Smooth muscle cell (in vitro differentiated cells): Measurements from ENCODE around the gene PKDREJ. TPM values are rescaled to one million over a fixed set of nuclear protein-coding genes. Genes with fewer than 3 reads are reported as not detected.

Source experiments
- DNase-seq: peaks from one replicate; lab custom pipeline; 2025; ENCODE audit not compliant: unreplicated experiment; lab: John Stamatoyannopoulos, UW
- H2AFZ ChIP-seq: fragments of 200-600 bp; sonication (generic); 2 replicates; pipeline ENCODE4 v1.6.0; 2016; ENCODE audit warnings: antibody characterized with exemption, low read depth, mild to moderate bottlenecking
- H3F3A ChIP-seq: fragments of 200-600 bp; sonication (generic); 2 replicates; pipeline ENCODE4 v1.6.0; 2017; ENCODE audit warnings: antibody characterized with exemption, low read depth
- H3K27ac ChIP-seq: fragments of 200-600 bp; sonication (generic); 2 replicates; pipeline ENCODE4 v1.5.1; 2016; ENCODE audit warnings: low read depth, mild to moderate bottlenecking
- H3K27me3 ChIP-seq: fragments of 200-600 bp; sonication (generic); 2 replicates; pipeline ENCODE4 v1.6.1; 2016; ENCODE audit warnings: low read depth, mild to moderate bottlenecking
- H3K36me3 ChIP-seq: fragments of 200-600 bp; sonication (generic); 2 replicates; pipeline ENCODE4 v1.5.1; 2016; ENCODE audit warnings: low read depth
- H3K4me1 ChIP-seq: fragments of 200-600 bp; sonication (generic); 2 replicates; pipeline ENCODE4 v1.5.1; 2016; ENCODE audit warnings: low read depth
- H3K4me2 ChIP-seq: fragments of 200-600 bp; sonication (generic); 2 replicates; pipeline ENCODE4 v1.6.0; 2016; ENCODE audit warnings: mild to moderate bottlenecking
- H3K4me3 ChIP-seq: fragments of 200-600 bp; sonication (generic); 2 replicates; pipeline ENCODE4 v1.5.1; 2016; ENCODE audit warnings: mild to moderate bottlenecking
- H3K79me2 ChIP-seq: fragments of 200-600 bp; sonication (generic); 2 replicates; pipeline ENCODE4 v1.6.0; 2016; ENCODE audit warnings: low read depth, mild to moderate bottlenecking
- H3K9ac ChIP-seq: fragments of 200-600 bp; sonication (generic); 2 replicates; pipeline ENCODE4 v1.6.0; 2016; ENCODE audit warnings: low read depth
- H3K9me3 ChIP-seq: fragments of 200-600 bp; sonication (generic); replicated peaks from 2 replicates; pipeline ENCODE4 v1.5.1; 2016; ENCODE audit warnings: low read depth
- H4K20me1 ChIP-seq: fragments of 200-600 bp; sonication (generic); 2 replicates; pipeline ENCODE4 v1.6.0; 2016; ENCODE audit warnings: low read depth
- WGBS: methylation state at CpG from one replicate; pipeline ENCODE4 v1.1.7; 2016; ENCODE audit warnings: low lambda C conversion rate; 5-methylcytosine and 5-hydroxymethylcytosine counted together
- polyA plus RNA-seq: library from polyadenylated mRNA; unstranded; fragments of >200 nt; fragmentation: Nextera tagmentation; extraction: Ambion mirVana; gene quantifications from 2 replicates; pipeline ENCODE4 v1.2.1, GENCODE V29; 2016
- total RNA-seq: library from RNA; depleted of rRNA; stranded (reverse); fragments of >200 nt; gene quantifications from 2 replicates; pipeline ENCODE4 v1.2.3, GENCODE V29; 2014
- TF ChIP-seq, protein P1 (sequence below): fragments of 200-600 bp; sonication (generic); IDR thresholded peaks from 2 replicates; pipeline ENCODE4 v1.5.1; 2017; ENCODE audit warnings: borderline replicate concordance, mild to moderate bottlenecking, antibody characterized with exemption; ENCODE audit not compliant: insufficient read depth, poor library complexity, severe bottlenecking

The PKDREJ gene
- total and polyA plus RNA-seq, 2 experiments from 2014 or later: 0.05 TPM; not detected in 1

DNA sequence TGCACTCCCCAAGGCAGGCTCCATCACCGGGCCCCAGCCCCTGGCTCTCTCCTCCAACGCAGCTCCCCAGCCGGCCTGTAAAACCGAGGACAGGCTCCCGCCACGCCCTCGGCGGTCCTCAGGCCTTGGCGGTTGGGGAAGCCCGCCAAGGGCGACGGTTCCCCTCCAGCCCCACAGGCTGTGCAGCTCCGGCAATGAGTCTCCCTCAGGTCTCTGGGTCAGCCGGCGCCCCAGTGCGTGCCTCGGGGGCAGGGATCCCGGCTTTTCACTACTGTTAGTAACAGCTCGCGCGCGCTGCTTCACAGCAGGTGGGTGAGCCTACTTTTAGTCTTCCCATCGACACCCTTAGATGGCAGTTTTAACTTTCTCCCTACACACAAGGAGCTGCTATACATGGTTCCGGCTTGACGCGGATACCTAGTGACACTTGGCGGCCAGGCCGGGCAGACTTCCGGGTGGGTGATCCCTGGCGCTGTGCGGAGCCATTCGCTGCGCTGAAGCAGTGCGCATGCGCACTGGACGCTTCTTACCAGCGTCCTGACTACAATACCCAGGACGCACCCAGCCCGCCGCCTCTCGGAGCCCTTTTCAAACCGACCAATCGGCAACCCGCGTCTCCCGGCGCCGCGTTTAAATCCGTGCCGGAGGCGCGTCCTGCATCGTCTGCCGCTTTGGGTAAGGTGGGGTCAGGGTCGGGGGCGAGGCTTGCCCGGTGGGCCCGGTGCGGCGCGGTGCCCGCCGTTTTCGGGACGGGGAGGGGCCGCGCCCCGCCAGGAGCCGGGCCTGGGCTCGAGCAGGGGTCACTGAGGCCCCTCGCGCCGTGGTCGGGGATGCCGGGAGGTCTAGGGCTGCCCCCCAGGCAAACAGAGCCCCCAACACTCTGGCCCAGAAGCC lies 33.4 kb upstream of the PKDREJ start, which contains the start of gene GTSE1:
Gene GTSE1 (plus strand): TSS at position 614 of the 894 bp plus-strand sequence. CDS start 531 bp downstream, outside the sequence.
- peak; percentile 81 for DNase-seq
- Histone ChIP-seq H3K36me3 (no peaks in the 10 kb centered on the region), H3F3A (no peaks in the 10 kb centered on the region), H3K9ac (peak within 1 kb of the TSS; percentile 58), H3K4me3 (peak within 1 kb of the TSS; percentile 73), H4K20me1 (no peaks in the 10 kb centered on the region), H3K4me1 (peaks cover 4% of the 10 kb centered on the region), H3K79me2 (peaks cover 39% of the 10 kb centered on the region), H3K27ac (peak within 1 kb of the TSS; percentile 34), H3K9me3 (no peaks in the 10 kb centered on the region), H3K27me3 (no peaks in the 10 kb centered on the region), H3K4me2 (peak within 1 kb of the TSS; percentile 96), H2AFZ (peak within 1 kb of the TSS; percentile 87)
- TF ChIP-seq, protein P1, sequence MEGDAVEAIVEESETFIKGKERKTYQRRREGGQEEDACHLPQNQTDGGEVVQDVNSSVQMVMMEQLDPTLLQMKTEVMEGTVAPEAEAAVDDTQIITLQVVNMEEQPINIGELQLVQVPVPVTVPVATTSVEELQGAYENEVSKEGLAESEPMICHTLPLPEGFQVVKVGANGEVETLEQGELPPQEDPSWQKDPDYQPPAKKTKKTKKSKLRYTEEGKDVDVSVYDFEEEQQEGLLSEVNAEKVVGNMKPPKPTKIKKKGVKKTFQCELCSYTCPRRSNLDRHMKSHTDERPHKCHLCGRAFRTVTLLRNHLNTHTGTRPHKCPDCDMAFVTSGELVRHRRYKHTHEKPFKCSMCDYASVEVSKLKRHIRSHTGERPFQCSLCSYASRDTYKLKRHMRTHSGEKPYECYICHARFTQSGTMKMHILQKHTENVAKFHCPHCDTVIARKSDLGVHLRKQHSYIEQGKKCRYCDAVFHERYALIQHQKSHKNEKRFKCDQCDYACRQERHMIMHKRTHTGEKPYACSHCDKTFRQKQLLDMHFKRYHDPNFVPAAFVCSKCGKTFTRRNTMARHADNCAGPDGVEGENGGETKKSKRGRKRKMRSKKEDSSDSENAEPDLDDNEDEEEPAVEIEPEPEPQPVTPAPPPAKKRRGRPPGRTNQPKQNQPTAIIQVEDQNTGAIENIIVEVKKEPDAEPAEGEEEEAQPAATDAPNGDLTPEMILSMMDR: no peak
- WGBS: under 1% methylated on average over 76 of the region's 76 CpGs

DNA sequence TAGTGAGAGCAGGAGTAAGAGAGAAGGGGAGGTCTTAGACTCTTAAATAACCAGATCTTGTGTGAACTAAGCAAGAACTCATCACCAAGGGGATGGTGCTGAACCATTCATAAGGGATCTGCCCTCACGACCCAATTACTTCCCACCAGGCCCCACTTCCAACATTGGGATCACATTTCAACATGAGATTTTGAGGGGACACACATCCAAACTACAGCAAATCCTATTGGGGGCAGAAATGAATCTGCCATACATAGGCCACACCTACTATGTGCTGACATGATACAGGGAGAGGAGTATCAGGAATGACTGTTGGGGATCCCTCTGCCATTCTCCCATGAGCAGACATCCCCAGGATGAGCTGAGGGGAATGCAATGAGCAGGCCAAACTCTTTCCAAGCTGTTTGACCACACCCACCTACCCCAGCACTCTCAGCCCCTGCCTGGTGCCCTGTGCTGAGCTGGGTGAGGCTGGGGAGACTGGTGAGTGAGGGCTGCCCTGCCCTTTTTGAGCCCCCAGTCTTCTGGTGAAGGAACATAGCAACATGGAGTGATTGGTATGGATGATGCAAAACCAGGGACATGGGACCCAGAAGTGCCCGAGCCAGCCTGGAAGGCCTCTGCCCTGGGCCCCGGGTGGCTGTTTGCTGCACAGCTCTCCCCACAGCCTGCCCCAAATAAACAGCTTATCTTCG lies 32.3 kb upstream of the PKDREJ start:
- H3K4me1 ChIP-seq: peaks cover 4% of the 10 kb centered on the region
- H3K9me3 ChIP-seq: no peaks in the 10 kb centered on the region
- H3K9ac ChIP-seq: no peak overlapping the region
- H3K36me3 ChIP-seq: no peaks in the 10 kb centered on the region
- H3K4me3 ChIP-seq: peak overlapping the region; percentile 73
- WGBS: 80% methylated on average over 4 of the region's 4 CpGs
- peak overlapping the region; percentile 96 for H3K4me2 ChIP-seq
- no peaks in the 10 kb centered on the region for H4K20me1 ChIP-seq
- no peak overlapping the region for H2AFZ ChIP-seq
- no peak overlapping the region for H3K27ac ChIP-seq
- TF ChIP-seq, protein P1: no peak
- no peaks in the 10 kb centered on the region for H3K27me3 ChIP-seq
- H3K79me2 ChIP-seq: peaks cover 32% of the 10 kb centered on the region
- no peak for DNase-seq
- no peaks in the 10 kb centered on the region for H3F3A ChIP-seq

DNA sequence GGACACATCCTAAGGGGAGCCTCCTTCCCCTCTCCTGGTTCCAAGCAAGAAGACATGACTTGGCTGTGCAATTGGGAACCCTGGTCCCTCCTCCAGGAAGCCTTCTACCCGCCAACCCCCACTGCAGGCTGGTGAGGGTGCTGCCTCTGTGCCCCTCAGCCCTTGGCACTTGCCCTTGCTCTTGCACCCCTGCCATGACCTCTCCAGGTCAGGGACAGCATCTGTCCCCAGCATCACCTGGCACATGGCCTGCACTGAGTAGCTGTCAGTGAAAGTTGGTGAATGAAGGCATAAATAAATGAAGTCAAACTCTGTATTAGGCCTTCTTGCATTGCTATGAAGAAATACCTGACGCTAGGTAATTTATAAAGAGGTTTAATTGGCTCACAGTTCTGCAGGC lies 31.6 kb upstream of the PKDREJ start:
- Histone ChIP-seq H3K4me1 (peaks cover 4% of the 10 kb centered on the region), H2AFZ (no peak overlapping the region), H4K20me1 (no peaks in the 10 kb centered on the region), H3K27me3 (no peaks in the 10 kb centered on the region), H3K27ac (no peak overlapping the region), H3K4me3 (no peak overlapping the region), H3K79me2 (peaks cover 26% of the 10 kb centered on the region), H3K36me3 (no peaks in the 10 kb centered on the region), H3K9ac (no peak overlapping the region), H3K9me3 (no peaks in the 10 kb centered on the region), H3K4me2 (no peak overlapping the region), H3F3A (no peaks in the 10 kb centered on the region)
- no peak for DNase-seq
- TF ChIP-seq, protein P1: no peak
- 97% methylated on average over 2 of the region's 2 CpGs for WGBS
